Ishikawa (cell line): Measurements from ENCODE around the gene GALNT9.

Experiments
- CEBPB ChIP-seq: IDR thresholded peaks from 2 replicates; pipeline ENCODE4 v1.6.1; 2012
- EGR1 ChIP-seq: IDR thresholded peaks from 2 replicates; pipeline ENCODE4 v1.6.1; 2012
- EP300 ChIP-seq: IDR thresholded peaks from 2 replicates; pipeline ENCODE4 v1.6.1; 2012; ENCODE audit warnings: borderline replicate concordance
- FOXM1 ChIP-seq: IDR thresholded peaks from 2 replicates; pipeline ENCODE4 v1.6.1; 2012; ENCODE audit warnings: low read depth, borderline replicate concordance
- RAD21 ChIP-seq: IDR thresholded peaks from 2 replicates; pipeline ENCODE4 v1.6.1; 2012; ENCODE audit warnings: low read depth
- REST ChIP-seq: IDR thresholded peaks from 2 replicates; pipeline ENCODE4 v1.6.1; 2012; ENCODE audit warnings: low read depth, mild to moderate bottlenecking
- TAF1 ChIP-seq: IDR thresholded peaks from 2 replicates; pipeline ENCODE4 v1.6.1; 2012; ENCODE audit warnings: low read depth, mild to moderate bottlenecking
- TCF12 ChIP-seq: IDR thresholded peaks from 2 replicates; pipeline ENCODE4 v1.6.1; 2012; ENCODE audit warnings: low read depth
- TEAD4 ChIP-seq: IDR thresholded peaks from 2 replicates; pipeline ENCODE4 v1.6.1; 2012
- YY1 ChIP-seq: IDR thresholded peaks from 2 replicates; pipeline ENCODE4 v1.6.1; 2012; ENCODE audit warnings: low read depth
- ZBTB7A ChIP-seq: IDR thresholded peaks from 2 replicates; pipeline ENCODE4 v1.6.1; 2012; ENCODE audit warnings: low read depth
- TF ChIP-seq, protein P1 (sequence below): IDR thresholded peaks from 2 replicates; pipeline ENCODE4 v1.6.1; 2012

GRCh38 chr12:132160016-132160415 is 169.4 kb downstream of the GALNT9 start:
- TF ChIP-seq, protein P1, sequence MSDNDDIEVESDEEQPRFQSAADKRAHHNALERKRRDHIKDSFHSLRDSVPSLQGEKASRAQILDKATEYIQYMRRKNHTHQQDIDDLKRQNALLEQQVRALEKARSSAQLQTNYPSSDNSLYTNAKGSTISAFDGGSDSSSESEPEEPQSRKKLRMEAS, result no peak
- TF ChIP-seq CEBPB (no peak), TCF12 (no peak), ZBTB7A (no peak), RAD21 (no peak), TAF1 (no peak), EGR1 (no peak), TEAD4 (no peak), REST (no peak), FOXM1 (no peak), YY1 (no peak), EP300 (no peak)
